Trophoblast cell (in vitro differentiated cells and primary cell): Measurements from ENCODE around the gene ANKRD65.
"Not testable (repeated sequence)": the region's sequence is repeated elsewhere in the genome, so short reads cannot be mapped to it uniquely, and the experiment has no call there.

Experiments used
- DNase-seq, 2 donors: peaks; one replicate each; pipeline ENCODE4 v3.0.0-alpha.2; 2016
- H2AFZ ChIP-seq: 2 replicates; pipeline ENCODE4 v1.6.1; 2013; ENCODE audit warnings: low read length, moderate library complexity, mild to moderate bottlenecking; ENCODE audit not compliant: insufficient read depth, poor library complexity
- H2AK5ac ChIP-seq: 2 replicates; pipeline ENCODE4 v1.6.1; 2013; ENCODE audit warnings: mild to moderate bottlenecking, low read length
- H2BK120ac ChIP-seq: 2 replicates; pipeline ENCODE4 v1.6.1; 2013; ENCODE audit warnings: low read length, mild to moderate bottlenecking, moderate library complexity; ENCODE audit not compliant: insufficient read depth, poor library complexity
- H2BK12ac ChIP-seq: 2 replicates; pipeline ENCODE4 v1.6.1; 2013; ENCODE audit warnings: mild to moderate bottlenecking, low read length, moderate library complexity
- H2BK5ac ChIP-seq: 2 replicates; pipeline ENCODE4 v1.6.1; 2013; ENCODE audit warnings: low read length, low read depth, moderate library complexity, mild to moderate bottlenecking; ENCODE audit not compliant: poor library complexity
- H3K14ac ChIP-seq: 2 replicates; pipeline ENCODE4 v1.6.1; 2013; ENCODE audit warnings: mild to moderate bottlenecking, low read length
- H3K18ac ChIP-seq: 2 replicates; pipeline ENCODE4 v1.6.1; 2013; ENCODE audit warnings: mild to moderate bottlenecking, low read length
- H3K23ac ChIP-seq: 2 replicates; pipeline ENCODE4 v1.6.1; 2013; ENCODE audit warnings: low read length
- H3K27ac ChIP-seq: 2 replicates; pipeline ENCODE4 v1.5.1; 2013; ENCODE audit warnings: low read depth, mild to moderate bottlenecking, inconsistent platforms, low read length, moderate library complexity
- H3K27me3 ChIP-seq: 2 replicates; pipeline ENCODE4 v1.6.1; 2013; ENCODE audit warnings: inconsistent platforms, mild to moderate bottlenecking, low read length, moderate library complexity; ENCODE audit not compliant: insufficient read depth
- H3K36me3 ChIP-seq, 2 experiments: 1 replicate in 1 of 2; 2 replicates in 1 of 2; pipeline ENCODE4 v1.6.1; 2013; ENCODE audit warnings: low read length in 2 of 2, mild to moderate bottlenecking in 2 of 2, moderate library complexity in 1 of 2; ENCODE audit not compliant: insufficient read depth in 2 of 2, control insufficient read depth in 1 of 2
- H3K4ac ChIP-seq: 2 replicates; pipeline ENCODE4 v1.6.1; 2013; ENCODE audit warnings: low read depth, mild to moderate bottlenecking, low read length, moderate library complexity
- H3K4me1 ChIP-seq, 2 experiments: 1 replicate in 1 of 2; 2 replicates in 1 of 2; pipeline ENCODE4 v1.6.1; 2013; ENCODE audit warnings: low read length in 2 of 2, mild to moderate bottlenecking in 2 of 2, moderate library complexity in 1 of 2; ENCODE audit not compliant: insufficient read depth in 2 of 2, control insufficient read depth in 1 of 2
- H3K4me2 ChIP-seq: 2 replicates; pipeline ENCODE4 v1.6.1; 2013; ENCODE audit warnings: inconsistent platforms, mild to moderate bottlenecking, low read length, moderate library complexity
- H3K4me3 ChIP-seq: 2 replicates; pipeline ENCODE4 v1.5.1; 2013; ENCODE audit warnings: mild to moderate bottlenecking, low read depth, low read length, inconsistent platforms
- H3K79me1 ChIP-seq: one replicate; pipeline ENCODE4 v1.6.1; 2013; ENCODE audit warnings: low read length
- H3K79me2 ChIP-seq: 2 replicates; pipeline ENCODE4 v1.6.1; 2013; ENCODE audit warnings: low read length, mild to moderate bottlenecking; ENCODE audit not compliant: control insufficient read depth, insufficient read depth, poor library complexity
- H3K9ac ChIP-seq: 2 replicates; pipeline ENCODE4 v1.6.1; 2013; ENCODE audit warnings: mild to moderate bottlenecking, low read length
- H3K9me3 ChIP-seq: 2 replicates; pipeline ENCODE4 v1.6.1; 2013; ENCODE audit warnings: low read depth, mild to moderate bottlenecking, control low read depth, inconsistent platforms, low read length; ENCODE audit not compliant: insufficient read depth
- H4K12ac ChIP-seq: 2 replicates; pipeline ENCODE4 v1.6.1; 2013; ENCODE audit warnings: low read depth, mild to moderate bottlenecking, low read length, moderate library complexity
- H4K8ac ChIP-seq: 2 replicates; pipeline ENCODE4 v1.6.1; 2013; ENCODE audit warnings: low read depth, mild to moderate bottlenecking, low read length, moderate library complexity
- H4K91ac ChIP-seq: one replicate; pipeline ENCODE4 v1.6.1; 2013; ENCODE audit warnings: low read depth, mild to moderate bottlenecking, low read length, moderate library complexity
- WGBS: extraction: QIAGEN DNeasy Blood & Tissue Kit; methylation state at CpG from one replicate; pipeline ENCODE4 v1.1.7; 2013; ENCODE audit warnings: missing lambda C conversion rate; ENCODE audit not compliant: insufficient read length, insufficient coverage; ENCODE audit errors: extremely low coverage; 5-methylcytosine and 5-hydroxymethylcytosine counted together

ANKRD65 gene

GRCh38 chr1:1461721-1462317 is 40.7 kb upstream of the ANKRD65 start:
- no CpG with 5 or more reads among the region's 18 CpGs for WGBS

GRCh38 chr1:1460540-1461130 is 39.6 kb upstream of the ANKRD65 start:
- H3K36me3 ChIP-seq = no peaks in the 10 kb centered on the region

More at GRCh38 chr1:1461721-1462317, 40.7 kb upstream of the ANKRD65 start:
- Histone ChIP-seq H3K27me3 (no peaks in the 10 kb centered on the region), H3K9ac (no peak overlapping the region), H3K4me2 (no peak overlapping the region), H3K4ac (no peak overlapping the region), H3K9me3 (no peaks in the 10 kb centered on the region), H2BK120ac (no peak overlapping the region), H3K79me2 (no peaks in the 10 kb centered on the region), H3K4me1 (peaks cover 0 to 6% of the 10 kb centered on the region in 2 experiments), H3K18ac (no peak overlapping the region), H3K4me3 (no peak overlapping the region), H2AK5ac (no peak overlapping the region), H3K14ac (no peak overlapping the region), H4K8ac (no peak overlapping the region), H3K36me3 (no peaks in the 10 kb centered on the region), H2AFZ (no peak overlapping the region), H3K27ac (no peak overlapping the region), H2BK12ac (no peak overlapping the region), H4K12ac (no peak overlapping the region), H4K91ac (no peak overlapping the region), H3K79me1 (no peaks in the 10 kb centered on the region), H3K23ac (no peak overlapping the region), H2BK5ac (no peak overlapping the region)
- DNase-seq = no peak

GRCh38 chr1:1459711-1460110 is 38.6 kb upstream of the ANKRD65 start:
- H3K36me3 ChIP-seq, H3K4ac ChIP-seq, H3K4me3 ChIP-seq, H4K8ac ChIP-seq, H2BK120ac ChIP-seq, H3K9ac ChIP-seq, H3K27ac ChIP-seq, DNase-seq, H4K91ac ChIP-seq, H3K14ac ChIP-seq, H2BK5ac ChIP-seq, H4K12ac ChIP-seq, H3K4me2 ChIP-seq, H3K4me1 ChIP-seq, H3K79me2 ChIP-seq, H3K79me1 ChIP-seq, H2AK5ac ChIP-seq, H3K23ac ChIP-seq, H2BK12ac ChIP-seq, H2AFZ ChIP-seq, H3K9me3 ChIP-seq, H3K27me3 ChIP-seq, H3K18ac ChIP-seq: not testable (repeated sequence)
- WGBS = no CpG with 5 or more reads among the region's 14 CpGs

More at GRCh38 chr1:1460540-1461130, 39.6 kb upstream of the ANKRD65 start:
- H3K4me1 ChIP-seq = peaks cover 0 to 6% of the 10 kb centered on the region in 2 experiments
- no peak overlapping the region for H3K4ac ChIP-seq
- H2BK12ac ChIP-seq = no peak overlapping the region
- no peaks in the 10 kb centered on the region for H3K79me1 ChIP-seq
- H4K91ac ChIP-seq = no peak overlapping the region
- no CpG with 5 or more reads among the region's 27 CpGs for WGBS
- H3K27ac ChIP-seq = no peak overlapping the region
- H2BK120ac ChIP-seq = no peak overlapping the region
- H3K23ac ChIP-seq = no peak overlapping the region
- no peak overlapping the region for H2BK5ac ChIP-seq
- H3K18ac ChIP-seq = no peak overlapping the region
- DNase-seq = no peak
- no peaks in the 10 kb centered on the region for H3K27me3 ChIP-seq
- H3K9me3 ChIP-seq = no peaks in the 10 kb centered on the region
- no peak overlapping the region for H4K8ac ChIP-seq
- no peak overlapping the region for H3K4me2 ChIP-seq
- no peaks in the 10 kb centered on the region for H3K79me2 ChIP-seq
- no peak overlapping the region for H2AFZ ChIP-seq
- no peak overlapping the region for H3K9ac ChIP-seq
- no peak overlapping the region for H3K14ac ChIP-seq
- H3K4me3 ChIP-seq = no peak overlapping the region
- no peak overlapping the region for H4K12ac ChIP-seq
- no peak overlapping the region for H2AK5ac ChIP-seq

- not testable (repeated sequence) for H3K27ac ChIP-seq, H3K4me1 ChIP-seq, H3K4me2 ChIP-seq, H2AK5ac ChIP-seq, H4K12ac ChIP-seq, H2BK12ac ChIP-seq, H3K14ac ChIP-seq, H2AFZ ChIP-seq, H2BK120ac ChIP-seq, H3K9me3 ChIP-seq, H4K91ac ChIP-seq, H3K79me1 ChIP-seq, H3K27me3 ChIP-seq, H3K4me3 ChIP-seq, H4K8ac ChIP-seq, DNase-seq, H3K79me2 ChIP-seq, H3K9ac ChIP-seq, H3K23ac ChIP-seq, H3K18ac ChIP-seq, H3K4ac ChIP-seq, H3K36me3 ChIP-seq, H2BK5ac ChIP-seq
- no CpG with 5 or more reads among the region's 19 CpGs for WGBS
These were observed 38.1 kb upstream of the ANKRD65 start for GRCh38 chr1:1459156-1459555.
